Measurements from ENCODE around the gene CCDC3.

The CCDC3 gene

DNA sequence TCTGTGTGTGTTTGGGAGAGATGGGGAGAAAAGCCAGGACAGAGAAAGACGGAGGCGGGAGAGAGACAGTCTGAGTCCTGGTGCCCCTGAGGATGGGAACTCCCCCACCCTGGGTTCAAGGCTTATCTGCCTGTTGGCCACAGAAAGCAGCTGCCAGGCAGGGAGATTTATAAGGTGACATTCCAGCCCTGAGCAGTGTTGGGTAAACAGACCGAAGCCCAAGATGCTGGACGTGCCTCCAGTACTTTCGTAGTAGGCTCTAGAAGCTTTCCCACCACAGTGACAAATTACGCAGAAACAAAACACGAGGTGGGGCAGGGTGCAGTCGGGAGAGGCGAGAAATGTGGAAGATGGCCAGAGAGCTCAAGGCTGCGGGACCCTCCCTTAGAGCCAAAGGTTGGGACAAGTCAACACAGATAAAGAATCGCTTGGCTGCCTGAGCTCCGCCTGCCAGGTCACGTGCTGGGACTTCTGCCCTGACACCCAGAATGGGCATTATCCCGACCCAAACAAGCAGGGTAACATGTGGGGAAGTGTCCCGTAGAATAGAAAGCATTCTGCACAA lies 41.1 kb downstream of the CCDC3 start:
- Histone ChIP-seq H3K36me3 (ENCODE audit: low read length) (no peaks in the 10 kb centered on the region), H3K27ac (ENCODE audit: low read depth, low read length) (no peak overlapping the region), H3K27me3 (ENCODE audit: low read length) (no peaks in the 10 kb centered on the region), H4K20me1 (ENCODE audit: low read depth, low read length) (no peaks in the 10 kb centered on the region), H3K4me2 (ENCODE audit: low read depth, low read length, poor library complexity, severe bottlenecking) (no peak overlapping the region), H3K4me3 (ENCODE audit: insufficient read depth, low read length, poor library complexity, severe bottlenecking) (no peak overlapping the region), H2AFZ (ENCODE audit: low read depth, low read length, severe bottlenecking) (no peak overlapping the region), H3K9ac (ENCODE audit: low read length) (no peak overlapping the region), H3K79me2 (ENCODE audit: insufficient read depth, low read length) (no peaks in the 10 kb centered on the region), H3F3A (ENCODE audit: insufficient read depth) (no peaks in the 10 kb centered on the region), H3K9me3 (ENCODE audit: insufficient read depth, low read length) (no peaks in the 10 kb centered on the region), H3K9me2 (replicated peaks; ENCODE audit: insufficient read depth, low read length) (no peaks in the 10 kb centered on the region)
- no peak for TF ChIP-seq EZH2phosphoT487 (conservative IDR thresholded peaks at IDR 0.05; ENCODE audit: low read length)
- TF ChIP-seq CTCF (IDR thresholded peaks at IDR 0.05; ENCODE audit: insufficient read depth, low read length, poor library complexity, severe bottlenecking), result no peak

DNA sequence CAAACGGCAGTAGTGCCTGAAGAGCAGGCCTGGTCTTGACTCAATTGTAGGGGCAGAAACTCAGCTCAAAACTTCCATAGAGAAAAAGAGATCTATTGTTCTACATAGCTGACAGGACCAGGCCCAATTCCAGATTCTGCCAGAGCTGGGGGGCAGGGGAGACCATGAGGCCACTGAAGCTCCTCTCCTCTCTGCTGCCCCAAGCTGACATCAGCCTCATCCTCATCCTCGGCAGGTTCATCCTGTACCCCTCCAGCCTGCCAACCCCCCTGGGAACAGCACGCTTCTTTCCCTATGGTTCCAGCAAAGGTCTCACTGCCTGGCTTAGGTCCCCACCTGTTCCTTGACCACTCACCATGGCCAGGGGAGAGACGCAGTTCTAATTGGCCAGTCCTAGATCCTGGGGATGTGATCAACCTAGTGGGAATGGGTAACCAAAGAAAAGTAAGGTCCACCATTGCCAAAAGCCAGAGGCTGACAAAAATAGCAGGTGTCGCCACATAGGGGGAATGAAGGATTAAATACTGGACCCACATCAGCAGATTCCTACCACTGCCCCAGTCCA lies 42.9 kb downstream of the CCDC3 start:
- H3K9me2 ChIP-seq (replicated peaks; ENCODE audit: insufficient read depth, low read length), result no peaks in the 10 kb centered on the region
- H3K9me3 ChIP-seq (ENCODE audit: insufficient read depth, low read length), result no peaks in the 10 kb centered on the region
- H4K20me1 ChIP-seq (ENCODE audit: low read depth, low read length), result no peaks in the 10 kb centered on the region
- H2AFZ ChIP-seq (ENCODE audit: low read depth, low read length, severe bottlenecking), result no peak overlapping the region
- no peak overlapping the region for H3K4me2 ChIP-seq (ENCODE audit: low read depth, low read length, poor library complexity, severe bottlenecking)
- H3K9ac ChIP-seq (ENCODE audit: low read length), result no peak overlapping the region
- H3F3A ChIP-seq (ENCODE audit: insufficient read depth), result no peaks in the 10 kb centered on the region
- H3K79me2 ChIP-seq (ENCODE audit: insufficient read depth, low read length), result no peaks in the 10 kb centered on the region
- no peaks in the 10 kb centered on the region for H3K27me3 ChIP-seq (ENCODE audit: low read length)
- no peak overlapping the region for H3K4me3 ChIP-seq (ENCODE audit: insufficient read depth, low read length, poor library complexity, severe bottlenecking)
- no peak for TF ChIP-seq EZH2phosphoT487 (conservative IDR thresholded peaks at IDR 0.05; ENCODE audit: low read length)
- TF ChIP-seq CTCF (IDR thresholded peaks at IDR 0.05; ENCODE audit: insufficient read depth, low read length, poor library complexity, severe bottlenecking), result no peak
- no peak overlapping the region for H3K27ac ChIP-seq (ENCODE audit: low read depth, low read length)
- H3K36me3 ChIP-seq (ENCODE audit: low read length), result no peaks in the 10 kb centered on the region

- H3K4me2 ChIP-seq (ENCODE audit: low read depth, low read length, poor library complexity, severe bottlenecking), result no peak overlapping the region
- H3K9me2 ChIP-seq (replicated peaks; ENCODE audit: insufficient read depth, low read length), result no peaks in the 10 kb centered on the region
- no peak overlapping the region for H3K9ac ChIP-seq (ENCODE audit: low read length)
- no peaks in the 10 kb centered on the region for H3F3A ChIP-seq (ENCODE audit: insufficient read depth)
- no peak overlapping the region for H3K27ac ChIP-seq (ENCODE audit: low read depth, low read length)
- no peaks in the 10 kb centered on the region for H3K27me3 ChIP-seq (ENCODE audit: low read length)
- H2AFZ ChIP-seq (ENCODE audit: low read depth, low read length, severe bottlenecking), result no peak overlapping the region
- H3K9me3 ChIP-seq (ENCODE audit: insufficient read depth, low read length), result no peaks in the 10 kb centered on the region
- H3K4me3 ChIP-seq (ENCODE audit: insufficient read depth, low read length, poor library complexity, severe bottlenecking), result no peak overlapping the region
- H4K20me1 ChIP-seq (ENCODE audit: low read depth, low read length), result no peaks in the 10 kb centered on the region
- H3K36me3 ChIP-seq (ENCODE audit: low read length), result no peaks in the 10 kb centered on the region
- TF ChIP-seq CTCF (IDR thresholded peaks at IDR 0.05; ENCODE audit: insufficient read depth, low read length, poor library complexity, severe bottlenecking) (no peak), EZH2phosphoT487 (conservative IDR thresholded peaks at IDR 0.05; ENCODE audit: low read length) (no peak)
- no peaks in the 10 kb centered on the region for H3K79me2 ChIP-seq (ENCODE audit: insufficient read depth, low read length)
Measured at GRCh38 chr10:12957081-12957480, 44.4 kb downstream of the CCDC3 start.
